K562 (cell line): ENCODE data around the gene CRAMP1. TPM values are rescaled to one million over a fixed set of nuclear protein-coding genes. Genes with fewer than 3 reads are reported as not detected.

Experiments
- ATAC-seq: fragments of 200-7000 bp; cut with Tn5 transposase; 3 replicates; pipeline ENCODE4 v1.9.1; 2020; ENCODE audit warnings: moderate library complexity
- BruUV-seq: library from RNA; stranded (reverse); fragments of 400-500 nt; replicated peaks from 2 replicates; lab custom pipeline; 2021; lab: Mats Ljungman, UMichigan
- CTCF ChIA-PET: fragments of 300-600 bp; formaldehyde crosslinking; extraction: SDS; loops from one replicate; lab custom pipeline; 2021; ENCODE audit warnings: low intra/inter-chr PET ratio; lab: Yijun Ruan, JAX
- POLR2A ChIA-PET: fragments of 300-600, 350-650 bp; sonication (Branson Sonifier 250); formaldehyde crosslinking; extraction: SDS; loops from one replicate; lab custom pipeline; 2021; ENCODE audit warnings: antibody characterized with exemption, inconsistent platforms; lab: Yijun Ruan, JAX
- DNase-seq, 4 experiments: peaks; one replicate each; pipeline versions ENCODE4 v3.0.0 to v3.0.0-alpha.2; 2011 to 2018; ENCODE audit warnings: low spot score in 3 of 4, mixed read lengths in 3 of 4; ENCODE audit errors: extremely low read depth in 1 of 4
- FAIRE-seq: peaks from 2 replicates; lab custom pipeline; 2011; peaks lifted over from hg19 to GRCh38; lab: Jason Lieb, UNC
- H2AFZ ChIP-seq: 2 replicates; pipeline ENCODE4 v1.6.0; 2011; ENCODE audit warnings: low read depth, low read length, control low read depth, inconsistent platforms
- H3K27ac ChIP-seq: fragments of 200-600 bp; 3 replicates; pipeline ENCODE4 v1.8.0; 2011; ENCODE audit warnings: low read depth, mild to moderate bottlenecking, control low read depth, inconsistent platforms, low read length, moderate library complexity, mixed read lengths; ENCODE audit errors: extremely low read depth
- H3K27me3 ChIP-seq, 2 experiments: fragments of 300-600 bp in 1 of 2; 2 replicates in 1 of 2; 3 replicates in 1 of 2; pipeline versions ENCODE4 v1.6.0 to v1.8.0; 2011; ENCODE audit warnings: inconsistent platforms in 2 of 2, low read length in 2 of 2, mild to moderate bottlenecking in 1 of 2, mixed read lengths in 1 of 2, moderate library complexity in 1 of 2; ENCODE audit not compliant: control insufficient read depth in 2 of 2, insufficient read depth in 2 of 2
- H3K36me3 ChIP-seq: fragments of 300-600 bp; 3 replicates; pipeline ENCODE4 v1.8.0; 2011; ENCODE audit warnings: mild to moderate bottlenecking, low read length, inconsistent platforms; ENCODE audit not compliant: control insufficient read depth, insufficient read depth
- H3K4me1 ChIP-seq, 2 experiments: fragments of 200-600 bp in 1 of 2; replicated peaks in 1 of 2; 2 replicates in 1 of 2; 3 replicates in 1 of 2; pipeline versions ENCODE4 v1.5.1 to v1.8.0; 2011; ENCODE audit warnings: inconsistent platforms in 2 of 2, low read length in 2 of 2, mild to moderate bottlenecking in 1 of 2, mixed read lengths in 1 of 2, moderate library complexity in 1 of 2; ENCODE audit not compliant: control insufficient read depth in 2 of 2, insufficient read depth in 2 of 2
- H3K4me2 ChIP-seq: 2 replicates; pipeline ENCODE4 v1.6.1; 2011; ENCODE audit warnings: low read length, control low read depth, inconsistent platforms, mixed read lengths; ENCODE audit not compliant: insufficient read depth
- H3K4me3 ChIP-seq: fragments of 200-600 bp; sonication (generic), shearing (Covaris generic); 2 replicates; pipeline ENCODE4 v1.5.1; 2016; ENCODE audit warnings: control low read depth, inconsistent platforms
- H3K79me2 ChIP-seq: fragments of 200-600 bp; 3 replicates; pipeline ENCODE4 v1.8.0; 2011; ENCODE audit warnings: low read length, inconsistent platforms; ENCODE audit not compliant: control insufficient read depth, insufficient read depth
- H3K9ac ChIP-seq, 2 experiments: 2 replicates each; pipeline versions ENCODE4 v1.6.0 to v1.6.1; 2011; ENCODE audit warnings: low read depth in 2 of 2, low read length in 2 of 2, control low read depth in 1 of 2, inconsistent platforms in 1 of 2, mild to moderate bottlenecking in 1 of 2, mixed read lengths in 1 of 2; ENCODE audit not compliant: insufficient read depth in 1 of 2
- H3K9me1 ChIP-seq: one replicate; pipeline ENCODE4 v1.6.0; 2011; ENCODE audit warnings: inconsistent platforms, mild to moderate bottlenecking, low read length, moderate library complexity; ENCODE audit not compliant: control insufficient read depth, insufficient read depth
- H3K9me3 ChIP-seq: replicated peaks from 2 replicates; pipeline ENCODE4 v1.5.1; 2011; ENCODE audit warnings: low read depth, low read length, inconsistent platforms; ENCODE audit not compliant: control insufficient read depth, insufficient read depth
- H4K20me1 ChIP-seq: replicated peaks from 2 replicates; pipeline ENCODE4 v1.6.1; 2011; ENCODE audit warnings: low read length, inconsistent platforms, mixed read lengths; ENCODE audit not compliant: control insufficient read depth, insufficient read depth
- CBFA2T2 ChIP-seq: fragments of 450-650 bp; conservative IDR thresholded peaks from 2 replicates; pipeline ENCODE4 v1.6.1; 2017; ENCODE audit warnings: mild to moderate bottlenecking
- CBFA2T3 ChIP-seq: fragments of 450-650 bp; IDR thresholded peaks from 2 replicates; pipeline ENCODE4 v1.6.1; 2017
- CEBPG ChIP-seq, 3 experiments: fragments of 200-800 bp in 1 of 3; sonication (Bioruptor generic) in 1 of 3; sonication (generic) in 1 of 3; formaldehyde crosslinking in 1 of 3; IDR thresholded peaks in 2 of 3; conservative IDR thresholded peaks in 1 of 3; 2 replicates each; pipeline versions ENCODE4 v1.6.1 to v1.8.0; 2016 to 2022; ENCODE audit warnings: missing compliant biosample characterization in 2 of 3, missing genetic modification characterization in 2 of 3, mild to moderate bottlenecking in 1 of 3, missing genetic modification reagents in 1 of 3
- E2F6 ChIP-seq, 2 experiments: IDR thresholded peaks; 2 replicates each; pipeline ENCODE4 v1.6.1; 2011; ENCODE audit warnings: borderline replicate concordance in 1 of 2, control low read depth in 1 of 2, low read depth in 1 of 2, low read length in 1 of 2, mild to moderate bottlenecking in 1 of 2, mixed read lengths in 1 of 2, moderate library complexity in 1 of 2; ENCODE audit not compliant: insufficient read depth in 1 of 2, insufficient read length in 1 of 2, poor library complexity in 1 of 2, severe bottlenecking in 1 of 2; ENCODE audit errors: extremely low read depth in 1 of 2
- FOXA1 ChIP-seq: fragments of 450-650 bp; IDR thresholded peaks from 2 replicates; pipeline ENCODE4 v1.6.1; 2016; ENCODE audit warnings: mild to moderate bottlenecking, borderline replicate concordance
- NCOR1 ChIP-seq: fragments of 450-650 bp; IDR thresholded peaks from 2 replicates; pipeline ENCODE4 v1.6.1; 2016; ENCODE audit warnings: mild to moderate bottlenecking, moderate library complexity
- NFIC ChIP-seq: fragments of 450-650 bp; IDR thresholded peaks from 2 replicates; pipeline ENCODE4 v1.6.1; 2017; ENCODE audit warnings: mild to moderate bottlenecking, inconsistent platforms
- TAL1 ChIP-seq: fragments of 450-650 bp; IDR thresholded peaks from 2 replicates; pipeline ENCODE4 v1.6.1; 2016; ENCODE audit warnings: mild to moderate bottlenecking
- TCF3 ChIP-seq: sonication (generic); formaldehyde crosslinking; IDR thresholded peaks from 2 replicates; pipeline ENCODE4 v1.4.0; 2020; ENCODE audit warnings: mild to moderate bottlenecking, missing genetic modification reagents
- WHSC1 ChIP-seq: IDR thresholded peaks from one replicate; pipeline ENCODE4 v1.6.1; 2012; ENCODE audit warnings: low read length, control low read depth, inconsistent platforms
- ZBTB1 ChIP-seq: sonication (generic); formaldehyde crosslinking; IDR thresholded peaks from 2 replicates; pipeline ENCODE4 v1.8.1; 2023; ENCODE audit warnings: missing genetic modification reagents, low read depth, mild to moderate bottlenecking, borderline replicate concordance
- WGBS: fragments of 100-300 bp; shearing (Covaris generic); methylation state at CpG from one replicate; pipeline ENCODE4 v1.1.6; 2016; ENCODE audit warnings: low coverage, mixed read lengths; ENCODE audit not compliant: insufficient coverage; ENCODE audit errors: missing lambda C conversion rate; 5-methylcytosine and 5-hydroxymethylcytosine counted together
- in situ Hi-C: fragments of 300-500 bp; cut with MboI; formaldehyde crosslinking; loops from 4 replicates; pipeline ENCODE4 v1.15.0; 2018; ENCODE audit warnings: inconsistent platforms, mixed read lengths
- intact Hi-C: fragments of 100-400 bp; cut with micrococcal nuclease; formaldehyde crosslinking; loops from 2 replicates; pipeline ENCODE4 v1.14.2; 2022
- polyA plus RNA-seq, 8 experiments: library from polyadenylated mRNA; depleted of rRNA in 4 of 8; stranded (reverse) in 5 of 8; unstranded in 3 of 8; fragments of >200 nt; fragmentation: Nextera tagmentation in 2 of 8; fragmentation: Illumina TruSeq in 1 of 8; extraction: Ambion mirVana in 2 of 8; extraction: Trizol in 1 of 8; gene quantifications; 2 replicates each; pipeline versions ENCODE4 v1.2.1 to v1.2.3, GENCODE V29; 2011 to 2014; ENCODE audit warnings: inconsistent platforms in 1 of 8, missing spikeins in 1 of 8
- total RNA-seq, 7 experiments: library from RNA; depleted of rRNA in 6 of 7; stranded (reverse); fragments of >200 nt in 6 of 7; fragmentation: Illumina TruSeq in 2 of 7; extraction: Trizol in 2 of 7; gene quantifications; 2 replicates each; pipeline versions ENCODE4 v1.2.1 to v1.2.3, GENCODE V29; 2011 to 2021; ENCODE audit warnings: low replicate concordance in 1 of 7
- TF ChIP-seq, protein P1 (sequence below): fragments of 250-450 bp; sonication (Bioruptor Pico); IDR thresholded peaks from 2 replicates; pipeline ENCODE4 v1.6.1; 2021; ENCODE audit warnings: mild to moderate bottlenecking
- TF ChIP-seq, protein P2 (sequence below): sonication (generic); formaldehyde crosslinking; IDR thresholded peaks from 2 replicates; pipeline ENCODE4 v1.8.0; 2022; ENCODE audit warnings: missing genetic modification reagents, mild to moderate bottlenecking, moderate library complexity, borderline replicate concordance
- TF ChIP-seq, protein P3 (sequence below): sonication (generic); formaldehyde crosslinking; IDR thresholded peaks from 2 replicates; pipeline ENCODE4 v1.9.0; 2022; ENCODE audit warnings: mild to moderate bottlenecking, missing genetic modification reagents
- TF ChIP-seq, protein P4 (sequence below), 3 experiments: fragments of 200-800 bp in 1 of 3; sonication (Bioruptor generic) in 1 of 3; sonication (generic) in 1 of 3; formaldehyde crosslinking in 1 of 3; IDR thresholded peaks; 2 replicates each; pipeline versions ENCODE4 v1.6.1 to v1.8.0; 2016 to 2022; ENCODE audit warnings: mild to moderate bottlenecking in 2 of 3, missing compliant biosample characterization in 2 of 3, missing genetic modification characterization in 2 of 3, missing genetic modification reagents in 1 of 3

Gene CRAMP1
- total and polyA plus RNA-seq, 9 of the 15 experiments (the other 6 are each of a cell fraction or from before 2014, with no cell fraction given) = 0.52 to 20.8 (median 7.5) TPM

GRCh38 chr16:1656808-1657617, 44.9 kb downstream of the CRAMP1 start:
- Histone ChIP-seq H3K27ac (no peak overlapping the region; the same call in 2 of the 3 replicates), H3K9ac (peak overlapping the region in 1 of 2 experiments; percentile 83; a peak in 2 of 4 replicates), H3K27me3 (no peaks in the 10 kb centered on the region), H2AFZ (no peak overlapping the region), H3K9me1 (no peaks in the 10 kb centered on the region), H3K9me3 (no peaks in the 10 kb centered on the region), H3K79me2 (no peaks in the 10 kb centered on the region; the same call in 2 of the 3 replicates), H3K4me2 (no peak overlapping the region; the same call in 1 of the 2 replicates), H3K36me3 (peaks cover 88% of the 10 kb centered on the region; the same call in 2 of the 3 replicates), H3K4me1 (peaks cover 0 to 36% of the 10 kb centered on the region in 2 experiments; a peak in 3 of 5 replicates), H3K4me3 (no peak overlapping the region), H4K20me1 (0 out of 2 replicates have a peak, but pooled peaks cover 3% of the 10 kb centered on the region)
- intact Hi-C loops (no loop called here), in situ Hi-C loops (no loop called here)
- 72% methylated on average over 19 of the region's 24 CpGs for whole genome bisulfite sequencing
- DNase-seq = peak in 2 of 4 experiments; percentile 43 to 59
- FAIRE-seq = no peak
- BruUV-seq = no TSS peak
- ATAC-seq = peak; percentile 56
- ChIA-PET CTCF (no interaction called here), POLR2A (interaction anchor here (0.6 to 0.7 kb wide), 2 partner anchors 12 to 17 kb away, joined by 3 read pairs; no protein-coding TSS in a partner anchor)
- TF ChIP-seq E2F6 (IDR thresholded peaks at IDR 0.05; ENCODE audit: borderline replicate concordance in 1 of 2, extremely low read depth in 1 of 2, insufficient read depth in 1 of 2, insufficient read length in 1 of 2, low read depth in 1 of 2, low read length in 1 of 2, poor library complexity in 1 of 2, severe bottlenecking in 1 of 2) = no peak
- TF ChIP-seq CEBPG (CRISPR knock-in tag; IDR thresholded peaks at IDR 0.05) = no peak
- no peak for TF ChIP-seq CEBPG (tag; conservative IDR thresholded peaks at IDR 0.05 in 1 of 2, IDR thresholded peaks at IDR 0.05 in 1 of 2)
- no peak for TF ChIP-seq ZBTB1
- TF ChIP-seq, protein P1, sequence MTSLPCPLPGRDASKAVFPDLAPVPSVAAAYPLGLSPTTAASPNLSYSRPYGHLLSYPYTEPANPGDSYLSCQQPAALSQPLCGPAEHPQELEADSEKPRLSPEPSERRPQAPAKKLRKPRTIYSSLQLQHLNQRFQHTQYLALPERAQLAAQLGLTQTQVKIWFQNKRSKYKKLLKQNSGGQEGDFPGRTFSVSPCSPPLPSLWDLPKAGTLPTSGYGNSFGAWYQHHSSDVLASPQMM (CRISPR knock-in tag) = no peak
- TF ChIP-seq TCF3 (CRISPR knock-in tag) = peak; percentile 46; the same call in 1 of the 2 replicates
- peak; percentile 69 for TF ChIP-seq CBFA2T3
- TF ChIP-seq, protein P2, sequence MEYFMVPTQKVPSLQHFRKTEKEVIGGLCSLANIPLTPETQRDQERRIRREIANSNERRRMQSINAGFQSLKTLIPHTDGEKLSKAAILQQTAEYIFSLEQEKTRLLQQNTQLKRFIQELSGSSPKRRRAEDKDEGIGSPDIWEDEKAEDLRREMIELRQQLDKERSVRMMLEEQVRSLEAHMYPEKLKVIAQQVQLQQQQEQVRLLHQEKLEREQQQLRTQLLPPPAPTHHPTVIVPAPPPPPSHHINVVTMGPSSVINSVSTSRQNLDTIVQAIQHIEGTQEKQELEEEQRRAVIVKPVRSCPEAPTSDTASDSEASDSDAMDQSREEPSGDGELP = peak; percentile 38; the same call in 1 of the 2 replicates
- TF ChIP-seq CBFA2T2 = peak; percentile 60
- TF ChIP-seq, protein P3, sequence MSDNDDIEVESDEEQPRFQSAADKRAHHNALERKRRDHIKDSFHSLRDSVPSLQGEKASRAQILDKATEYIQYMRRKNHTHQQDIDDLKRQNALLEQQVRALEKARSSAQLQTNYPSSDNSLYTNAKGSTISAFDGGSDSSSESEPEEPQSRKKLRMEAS (CRISPR knock-in tag) = 0 out of 2 replicates have a peak, but pooled peaks have one; percentile 27
- TF ChIP-seq WHSC1 = no peak
- peak; percentile 23; the same call in 1 of the 2 replicates for TF ChIP-seq TAL1
- TF ChIP-seq FOXA1 = no peak
- TF ChIP-seq NFIC = peak; percentile 37; the same call in 1 of the 2 replicates
- peak; percentile 34; the same call in 1 of the 2 replicates for TF ChIP-seq NCOR1
- TF ChIP-seq, protein P4, sequence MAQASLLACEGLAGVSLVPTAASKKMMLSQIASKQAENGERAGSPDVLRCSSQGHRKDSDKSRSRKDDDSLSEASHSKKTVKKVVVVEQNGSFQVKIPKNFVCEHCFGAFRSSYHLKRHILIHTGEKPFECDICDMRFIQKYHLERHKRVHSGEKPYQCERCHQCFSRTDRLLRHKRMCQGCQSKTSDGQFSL (CRISPR knock-in tag; IDR thresholded peaks at IDR 0.05) = no peak
- TF ChIP-seq, protein P4 (tag; IDR thresholded peaks at IDR 0.05) = no peak
